NOMO-1 treated with DMSO at 0.1 percent for 48 hours (cell line): ENCODE data around the gene PITPNC1.
"Not testable (repeated sequence)": the region's sequence is repeated elsewhere in the genome, so short reads cannot be mapped to it uniquely, and the experiment has no call there.

Experiments
- DNase-seq: peaks from one replicate; lab custom pipeline; 2025; ENCODE audit not compliant: unreplicated experiment; lab: John Stamatoyannopoulos, UW

The PITPNC1 gene

DNA sequence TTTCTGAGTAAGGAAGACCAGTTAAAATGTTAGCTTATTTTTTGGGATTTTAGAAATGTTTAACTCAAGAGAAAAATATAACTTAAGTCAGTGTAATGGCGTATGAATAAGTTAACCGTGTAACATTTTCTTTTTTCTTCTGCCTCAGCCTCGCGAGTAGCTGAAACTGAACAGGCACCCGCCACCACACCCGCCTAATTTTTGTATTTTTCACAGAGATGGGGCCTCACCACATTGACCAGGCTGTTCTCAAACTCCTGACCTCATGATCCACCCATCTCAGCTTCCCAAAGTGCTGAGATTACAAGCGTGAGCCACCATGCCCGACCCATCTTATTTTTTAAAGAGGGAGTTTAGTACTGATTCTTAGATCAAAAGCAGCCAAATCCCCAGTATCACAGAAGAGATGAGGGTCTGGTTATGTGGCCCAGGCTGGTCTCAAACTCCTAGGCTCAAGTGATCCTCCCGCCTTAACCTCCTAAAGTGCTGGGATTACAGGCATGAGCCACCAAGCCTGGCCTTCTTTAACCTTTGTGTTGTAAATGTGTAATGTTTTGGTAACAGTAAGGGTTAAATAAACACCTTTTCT is 16.8 kb downstream of the PITPNC1 start:
- DNase-seq = no peak

GRCh38 chr17:67399676-67400075 is 22.6 kb downstream of the PITPNC1 start:
- DNase-seq = no peak

GRCh38 chr17:67400193-67400592 is 23.1 kb downstream of the PITPNC1 start:
- DNase-seq = peak; percentile 9

- DNase-seq = no peak
These were observed 24.0 kb downstream of the PITPNC1 start for GRCh38 chr17:67401106-67401505.

DNA sequence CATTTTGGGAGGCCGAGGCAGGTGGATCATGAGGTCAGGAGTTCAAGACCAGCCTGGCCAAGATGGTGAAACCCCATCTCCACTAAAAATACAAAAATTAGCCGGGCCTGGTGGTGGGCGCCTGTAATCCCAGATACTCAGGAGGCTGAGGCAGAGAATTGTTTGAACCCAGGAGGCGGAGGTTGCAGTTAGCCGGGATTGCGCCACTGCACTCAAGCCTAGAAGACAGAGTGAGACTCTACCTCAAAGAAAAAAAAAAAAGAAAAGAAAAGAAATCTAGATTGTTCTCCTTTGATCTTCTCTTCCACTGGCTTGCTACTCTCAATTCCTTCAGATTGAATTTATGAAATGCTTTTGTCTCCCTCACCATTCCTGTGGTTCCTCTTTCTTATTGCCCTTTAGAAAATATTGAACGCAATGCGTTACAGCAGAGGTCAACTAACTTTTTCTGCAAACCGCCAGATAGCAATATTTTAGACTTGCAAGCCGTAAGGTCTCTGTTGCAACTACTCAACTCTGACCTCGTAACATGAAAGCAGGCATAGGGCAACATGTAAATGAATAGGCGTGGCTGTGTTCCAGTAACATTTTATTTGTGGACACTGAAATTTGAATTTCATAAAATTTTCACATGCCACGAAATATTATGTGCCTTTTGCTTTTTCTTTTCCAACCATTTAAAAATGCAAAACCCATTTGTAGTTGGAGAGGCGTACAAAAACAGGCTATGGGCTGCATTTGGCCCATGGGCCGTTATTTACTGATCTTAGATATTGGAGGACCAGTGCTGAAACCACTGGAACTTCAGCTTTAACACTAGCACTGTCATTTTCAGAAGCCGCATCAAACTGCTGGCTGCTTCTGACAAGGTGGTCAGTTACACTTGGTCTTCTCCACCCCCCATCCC is 24.8 kb downstream of the PITPNC1 start:
- DNase-seq = peak; percentile 95

- peak; percentile 56 for DNase-seq
These were observed 26.0 kb downstream of the PITPNC1 start for GRCh38 chr17:67403065-67403464.

DNA sequence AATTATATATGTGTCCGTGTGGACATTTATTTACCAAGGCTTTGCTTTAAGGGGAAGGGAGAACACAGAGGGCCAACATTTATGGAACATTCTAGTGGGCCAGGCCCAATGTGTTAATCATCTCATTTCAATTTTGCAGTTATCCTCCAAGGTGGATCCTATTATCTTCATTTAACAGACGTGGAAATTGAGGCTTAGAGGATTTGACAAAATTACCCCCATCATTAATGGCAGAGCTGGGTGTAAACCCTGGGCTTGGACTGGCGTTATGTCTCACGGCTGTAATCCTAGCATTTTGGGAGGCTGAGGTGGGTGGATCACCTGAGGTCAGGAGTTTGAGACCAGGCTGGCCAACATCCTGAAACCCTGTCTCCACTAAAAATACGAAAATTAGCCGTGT is 26.4 kb downstream of the PITPNC1 start:
- no peak for DNase-seq

- DNase-seq = not testable (repeated sequence)
These were observed 31.4 kb downstream of the PITPNC1 start for GRCh38 chr17:67408455-67408830.

- DNase-seq = peak; percentile 78
These were observed 34.3 kb downstream of the PITPNC1 start for GRCh38 chr17:67411397-67411796.

GRCh38 chr17:67412032-67412431 is 35.0 kb downstream of the PITPNC1 start:
- DNase-seq = no peak

- no peak for DNase-seq
These were observed 35.9 kb downstream of the PITPNC1 start for GRCh38 chr17:67412941-67413340.

DNA sequence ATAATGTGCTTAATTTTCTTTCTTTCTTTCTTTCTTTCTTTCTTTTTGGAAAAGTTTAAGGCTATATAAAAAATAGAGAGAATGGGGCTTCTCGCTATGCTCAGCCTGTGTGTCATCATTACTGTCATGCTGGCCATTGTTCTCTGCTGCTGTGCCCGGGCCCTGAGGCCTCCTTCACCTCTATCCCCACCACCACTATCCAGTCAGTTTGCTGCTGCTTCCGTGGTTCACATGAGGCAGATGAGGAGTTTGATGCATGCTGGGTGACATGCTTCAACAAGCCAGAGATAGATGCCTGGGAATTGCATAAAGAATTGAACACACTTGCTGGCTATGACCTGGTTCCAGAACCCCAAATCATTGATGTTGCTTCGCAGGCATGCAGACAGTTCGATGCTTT is 36.3 kb downstream of the PITPNC1 start:
- DNase-seq = no peak

GRCh38 chr17:67414130-67414529 is 37.0 kb downstream of the PITPNC1 start:
- no peak for DNase-seq

DNA sequence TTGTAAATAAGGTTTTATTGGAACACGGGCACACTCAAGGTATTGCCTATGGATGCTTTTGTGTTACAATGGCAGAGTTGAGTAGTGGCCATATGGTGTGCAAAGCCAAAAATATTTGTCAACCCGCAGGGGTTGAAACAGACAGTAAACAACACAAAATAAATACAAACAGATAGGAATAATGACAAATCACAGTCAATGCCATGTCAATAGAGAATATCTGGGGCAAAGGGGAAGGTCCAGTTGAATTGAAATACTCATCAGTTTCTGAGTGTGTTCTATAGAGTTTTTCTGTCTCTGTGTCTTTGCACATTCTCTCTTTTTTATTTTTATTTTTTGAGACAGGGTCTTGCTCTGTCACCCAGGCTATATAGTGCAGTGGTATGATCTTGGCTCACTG is 37.5 kb downstream of the PITPNC1 start:
- no peak for DNase-seq

DNA sequence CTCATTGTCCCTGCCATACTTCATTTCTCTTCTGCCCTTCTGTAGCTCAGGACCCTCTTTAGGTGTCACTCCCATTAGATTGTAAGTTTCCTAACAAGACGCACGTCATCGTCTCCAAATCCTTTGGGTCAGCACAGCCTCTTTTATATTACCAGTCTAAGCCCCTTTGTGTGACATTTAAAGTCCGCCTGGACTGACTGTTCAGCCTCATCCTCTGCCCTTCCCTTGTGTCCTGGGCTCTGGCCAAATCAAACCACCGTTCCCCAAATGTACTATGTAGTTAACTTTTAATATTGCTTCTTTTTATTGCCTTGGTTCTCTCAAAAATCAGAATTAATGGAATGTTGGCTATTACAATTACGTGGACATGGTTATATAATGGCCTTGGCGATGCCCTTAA is 38.2 kb downstream of the PITPNC1 start:
- DNase-seq = no peak

- no peak for DNase-seq
These were observed 40.4 kb downstream of the PITPNC1 start for GRCh38 chr17:67417507-67417906.

DNA sequence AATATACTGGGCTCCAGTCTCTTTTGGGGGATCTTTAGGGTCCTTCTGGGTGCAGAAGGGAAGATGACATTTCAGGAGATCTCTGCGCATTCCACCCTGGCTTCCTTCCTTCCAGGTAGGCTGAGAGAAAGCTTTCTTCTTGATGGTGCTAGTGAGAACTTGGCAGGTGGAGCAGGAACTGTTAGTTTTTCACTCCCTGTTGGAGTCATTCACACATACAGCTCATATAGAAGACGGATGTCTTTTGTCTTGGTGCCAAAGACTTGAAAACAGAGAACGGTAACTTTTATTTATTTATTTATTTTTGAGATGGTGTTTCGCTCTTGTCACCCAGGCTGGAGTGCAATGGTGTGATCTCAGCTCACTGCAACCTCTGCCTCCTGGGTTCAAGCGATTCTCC is 43.9 kb downstream of the PITPNC1 start:
- no peak for DNase-seq

DNA sequence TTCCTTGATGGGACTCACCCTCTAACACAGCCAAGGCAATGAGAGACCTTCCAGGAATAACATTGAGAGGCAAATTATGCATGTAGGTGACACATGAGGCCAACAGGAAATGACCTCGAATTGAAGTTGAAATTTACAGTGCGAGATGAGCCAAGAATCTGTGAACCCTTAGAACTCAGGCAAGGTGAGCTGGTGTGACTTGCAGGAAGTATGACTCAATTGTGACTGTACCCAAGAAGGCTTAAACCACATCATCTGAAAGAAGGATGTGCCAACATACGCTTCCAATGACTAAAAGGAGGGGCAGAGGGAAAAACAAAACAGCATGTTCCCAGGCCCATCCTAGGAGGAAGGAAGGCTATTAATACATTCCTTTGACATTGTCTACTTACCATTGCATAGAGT is 44.8 kb downstream of the PITPNC1 start:
- DNase-seq = peak; percentile 83

- DNase-seq = not testable (repeated sequence)
These were observed 45.2 kb downstream of the PITPNC1 start for GRCh38 chr17:67422296-67422695.

DNA sequence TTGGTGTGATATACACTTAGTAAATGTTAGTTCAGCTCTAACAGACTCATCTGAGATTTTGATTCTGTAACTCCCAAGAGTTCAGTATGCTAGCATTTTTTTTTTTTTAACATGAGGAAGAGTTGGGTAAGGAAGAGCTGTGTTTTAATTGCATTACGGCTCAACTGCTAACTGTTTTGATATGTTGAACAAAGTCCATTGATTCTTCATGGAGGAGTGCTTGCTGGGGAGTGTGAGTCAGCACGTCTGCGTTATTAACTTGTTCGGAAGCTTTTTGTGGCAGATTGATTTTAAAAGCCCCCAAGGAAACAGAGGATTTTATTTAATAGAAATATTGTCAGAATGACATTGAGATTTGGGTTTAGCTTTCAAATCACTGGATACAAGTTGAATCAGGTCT is 45.8 kb downstream of the PITPNC1 start:
- DNase-seq = no peak

- no peak for DNase-seq
These were observed 48.6 kb downstream of the PITPNC1 start for GRCh38 chr17:67425571-67426160.

DNA sequence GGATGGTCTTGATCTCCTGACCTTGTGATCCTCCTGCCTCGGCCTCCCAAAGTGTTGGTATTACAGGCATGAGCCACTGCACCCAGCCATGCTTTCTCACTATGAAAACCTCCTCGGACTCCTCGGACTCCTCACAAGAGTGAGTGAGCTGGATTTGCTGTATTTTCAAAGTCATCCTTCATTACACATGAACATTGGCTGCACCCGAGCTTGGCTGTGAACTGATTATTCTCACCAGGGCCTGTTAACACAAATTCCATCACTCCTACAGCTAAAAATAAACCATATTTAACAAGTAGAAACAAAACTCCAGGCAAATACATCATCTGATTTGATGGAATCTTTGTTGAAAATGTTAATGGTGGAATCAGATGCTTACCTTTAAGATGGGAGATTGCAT is 50.3 kb downstream of the PITPNC1 start:
- DNase-seq = no peak
